ENCODE data around the gene POC1A.

The POC1A gene

GRCh38 chr3:52083556-52084087 is 70.6 kb downstream of the POC1A start:
- no peak for DNase-seq

- DNase-seq, result no peak
Measured at GRCh38 chr3:52082951-52083350, 71.3 kb downstream of the POC1A start.

GRCh38 chr3:52080830-52081719 is 73.1 kb downstream of the POC1A start:
- no peak for DNase-seq

- no peak for DNase-seq
Measured at GRCh38 chr3:52079958-52080357, 74.3 kb downstream of the POC1A start.

- DNase-seq, result no peak
Measured at GRCh38 chr3:52078781-52079560, 75.3 kb downstream of the POC1A start.

GRCh38 chr3:52077925-52078324 is 76.3 kb downstream of the POC1A start:
- no peak for DNase-seq

- no peak for DNase-seq
Measured at GRCh38 chr3:52076896-52077780, 77.1 kb downstream of the POC1A start.

- DNase-seq, result no peak
Measured at GRCh38 chr3:52073490-52073889, 80.7 kb downstream of the POC1A start.

GRCh38 chr3:52072471-52072870 is 81.8 kb downstream of the POC1A start:
- DNase-seq, result no peak

GRCh38 chr3:52072020-52072419 is 82.2 kb downstream of the POC1A start:
- no peak for DNase-seq

- no peak for DNase-seq
Measured at GRCh38 chr3:52070724-52071621, 83.2 kb downstream of the POC1A start.

GRCh38 chr3:52069855-52070254 is 84.4 kb downstream of the POC1A start:
- no peak for DNase-seq

- DNase-seq, result no peak
Measured at GRCh38 chr3:52069135-52069534, 85.1 kb downstream of the POC1A start.

GRCh38 chr3:52068730-52069129 is 85.5 kb downstream of the POC1A start:
- no peak for DNase-seq

GRCh38 chr3:52068055-52068571 is 86.1 kb downstream of the POC1A start:
- no peak for DNase-seq

- no peak for DNase-seq
Measured at GRCh38 chr3:52067526-52067925, 86.7 kb downstream of the POC1A start.

- no peak for DNase-seq
Measured at GRCh38 chr3:52067046-52067445, 87.2 kb downstream of the POC1A start.

GRCh38 chr3:52065264-52065756 is 88.9 kb downstream of the POC1A start:
- no peak for DNase-seq

- DNase-seq, result no peak
Measured at GRCh38 chr3:52064561-52064960, 89.7 kb downstream of the POC1A start.

GRCh38 chr3:52063026-52063723 is 91.0 kb downstream of the POC1A start:
- DNase-seq, result no peak

- no peak for DNase-seq
Measured at GRCh38 chr3:52062505-52062904, 91.7 kb downstream of the POC1A start.
